ENCODE results near the gene S100A3.
"Not testable (repeated sequence)": the region's sequence is repeated elsewhere in the genome, so short reads cannot be mapped to it uniquely, and the experiment has no call there.

S100A3 gene

DNA sequence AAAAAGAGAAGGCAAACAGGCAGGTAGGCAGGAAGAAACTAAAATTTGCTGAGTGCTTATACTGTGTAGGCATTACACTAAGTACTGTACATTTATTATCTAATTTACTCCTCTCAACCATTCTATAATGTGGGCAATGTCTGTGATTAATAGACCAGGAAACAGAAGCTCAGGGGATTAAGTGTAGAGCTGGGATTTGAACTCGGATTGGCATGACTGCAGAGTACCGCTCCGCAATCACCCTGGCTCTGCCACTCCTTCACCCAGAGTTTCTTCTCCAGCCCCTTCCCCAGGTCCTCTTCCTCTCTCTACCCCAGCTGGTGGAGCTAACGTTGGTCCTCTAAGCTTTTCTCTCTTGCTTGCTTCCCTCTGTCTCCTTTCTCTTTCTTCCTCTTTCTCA, 28.1 kb upstream of the S100A3 start:
- TF ChIP-seq, protein P1, sequence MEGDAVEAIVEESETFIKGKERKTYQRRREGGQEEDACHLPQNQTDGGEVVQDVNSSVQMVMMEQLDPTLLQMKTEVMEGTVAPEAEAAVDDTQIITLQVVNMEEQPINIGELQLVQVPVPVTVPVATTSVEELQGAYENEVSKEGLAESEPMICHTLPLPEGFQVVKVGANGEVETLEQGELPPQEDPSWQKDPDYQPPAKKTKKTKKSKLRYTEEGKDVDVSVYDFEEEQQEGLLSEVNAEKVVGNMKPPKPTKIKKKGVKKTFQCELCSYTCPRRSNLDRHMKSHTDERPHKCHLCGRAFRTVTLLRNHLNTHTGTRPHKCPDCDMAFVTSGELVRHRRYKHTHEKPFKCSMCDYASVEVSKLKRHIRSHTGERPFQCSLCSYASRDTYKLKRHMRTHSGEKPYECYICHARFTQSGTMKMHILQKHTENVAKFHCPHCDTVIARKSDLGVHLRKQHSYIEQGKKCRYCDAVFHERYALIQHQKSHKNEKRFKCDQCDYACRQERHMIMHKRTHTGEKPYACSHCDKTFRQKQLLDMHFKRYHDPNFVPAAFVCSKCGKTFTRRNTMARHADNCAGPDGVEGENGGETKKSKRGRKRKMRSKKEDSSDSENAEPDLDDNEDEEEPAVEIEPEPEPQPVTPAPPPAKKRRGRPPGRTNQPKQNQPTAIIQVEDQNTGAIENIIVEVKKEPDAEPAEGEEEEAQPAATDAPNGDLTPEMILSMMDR (IDR thresholded peaks at IDR 0.05; ENCODE audit: insufficient read depth, missing control alignments) = no peak
- FAIRE-seq (peak; percentile 75), DNase-seq (ENCODE audit: insufficient read length, low spot score) (no peak)

GRCh38 chr1:153575497-153575896, 26.4 kb upstream of the S100A3 start:
- not testable (repeated sequence) for FAIRE-seq; DNase-seq (ENCODE audit: insufficient read length, low spot score)

GRCh38 chr1:153575081-153575491, 26.0 kb upstream of the S100A3 start:
- not testable (repeated sequence) for FAIRE-seq; DNase-seq (ENCODE audit: insufficient read length, low spot score)

DNA sequence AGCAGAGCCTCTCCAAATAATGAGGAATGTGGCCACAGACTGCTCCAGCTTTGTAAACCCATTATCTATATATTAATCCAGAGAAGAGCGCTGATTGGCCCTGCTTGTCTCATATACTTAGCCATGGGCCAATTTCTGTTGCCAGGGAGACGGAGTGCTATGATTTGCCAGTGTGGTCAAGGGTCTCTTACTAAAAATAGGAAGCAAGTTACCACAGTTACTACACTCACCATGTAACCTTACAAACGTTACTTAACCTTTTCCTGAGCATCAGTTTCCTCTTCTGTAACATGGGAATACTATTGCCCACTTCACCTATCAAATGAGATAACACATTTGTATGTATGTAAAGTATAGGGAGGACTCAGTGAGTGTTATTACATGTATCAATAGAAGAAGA, 24.3 kb upstream of the S100A3 start:
- no peak for FAIRE-seq
- TF ChIP-seq, protein P1 (IDR thresholded peaks at IDR 0.05; ENCODE audit: insufficient read depth, missing control alignments) = no peak

GRCh38 chr1:153572569-153573015, 23.5 kb upstream of the S100A3 start:
- DNase-seq (ENCODE audit: insufficient read length, low spot score) (no peak), FAIRE-seq (no peak)
- TF ChIP-seq, protein P1 (IDR thresholded peaks at IDR 0.05; ENCODE audit: insufficient read depth, missing control alignments) = peak; percentile 96

More for the DNA sequence above, 24.3 kb upstream of the S100A3 start:
- no peak for DNase-seq (ENCODE audit: insufficient read length, low spot score)

- no peak for FAIRE-seq
- DNase-seq (ENCODE audit: insufficient read length, low spot score) = no peak
- TF ChIP-seq, protein P1 (IDR thresholded peaks at IDR 0.05; ENCODE audit: insufficient read depth, missing control alignments) = no peak
These were observed 22.6 kb upstream of the S100A3 start for GRCh38 chr1:153571706-153572105.

GRCh38 chr1:153570874-153571273, 21.8 kb upstream of the S100A3 start:
- DNase-seq (ENCODE audit: insufficient read length, low spot score) = no peak
- TF ChIP-seq, protein P1 (IDR thresholded peaks at IDR 0.05; ENCODE audit: insufficient read depth, missing control alignments) = no peak
- FAIRE-seq = no peak

DNA sequence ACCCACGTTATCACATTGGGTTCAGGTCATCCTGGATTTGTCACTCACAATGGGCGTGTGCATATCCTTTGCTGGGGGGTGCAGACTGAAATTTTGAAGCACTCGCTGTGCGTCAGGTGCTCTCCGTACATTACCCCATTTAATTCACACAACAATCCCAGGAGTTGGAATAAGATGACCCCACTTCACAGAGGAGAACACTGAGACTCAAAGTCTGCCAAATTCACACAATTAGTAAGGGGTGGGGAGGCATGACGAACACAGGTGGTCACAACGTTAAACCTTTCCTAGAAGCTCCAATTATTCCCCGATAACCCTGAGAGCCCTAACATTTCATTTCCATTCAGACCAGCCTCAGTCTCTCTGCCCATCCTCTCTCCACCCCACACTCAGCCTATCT, 20.4 kb upstream of the S100A3 start:
- DNase-seq (ENCODE audit: insufficient read length, low spot score) (no peak), FAIRE-seq (no peak)
- TF ChIP-seq, protein P1 (IDR thresholded peaks at IDR 0.05; ENCODE audit: insufficient read depth, missing control alignments) = no peak

Measured in D721Med (cell line).